T-cell (primary cell): ENCODE measurements around the gene RNU1-4. TPM values are rescaled to one million over a fixed set of nuclear protein-coding genes. Genes with fewer than 3 reads are reported as not detected.
"Not testable (repeated sequence)": the region's sequence is repeated elsewhere in the genome, so short reads cannot be mapped to it uniquely, and the experiment has no call there.

Source experiments
- ATAC-seq, 4 experiments: fragments of 200-7000 bp in 3 of 4; fragments of 150-1000 bp in 1 of 4; cut with Tn5 transposase; replicated peaks in 1 of 4; 1 replicate in 3 of 4; 2 replicates in 1 of 4; pipeline ENCODE4 v1.10.0; 2021; ENCODE audit warnings: moderate library complexity in 3 of 4, mild to moderate bottlenecking in 2 of 4, moderate number of reproducible peaks in 1 of 4
- CTCF ChIA-PET, 2 donors: fragments of 300-600 bp; sonication (Branson Sonifier 250); formaldehyde crosslinking; loops; one replicate each; lab custom pipeline; 2022; ENCODE audit warnings: antibody characterized with exemption in 2 of 2; lab: Charles Lee
- POLR2A ChIA-PET, 2 donors: fragments of 300-600 bp; sonication (Branson Sonifier 250); formaldehyde crosslinking; loops; one replicate each; lab custom pipeline; 2022; ENCODE audit warnings: antibody characterized with exemption in 2 of 2; lab: Charles Lee
- DNase-seq, 35 experiments: peaks; one replicate each; pipeline versions ENCODE4 v3.0.0 to v3.0.0-alpha.2; 2013 to 2023
- H3K27ac ChIP-seq: one replicate; pipeline ENCODE4 v1.5.1; 2013; ENCODE audit warnings: low read length
- H3K27me3 ChIP-seq, 2 experiments: replicated peaks in 1 of 2; 1 replicate in 1 of 2; 2 replicates in 1 of 2; pipeline versions ENCODE4 v1.6.1 to v1.7.0; 2013; ENCODE audit warnings: low read length in 1 of 2, mixed read lengths in 1 of 2; ENCODE audit not compliant: control insufficient read depth in 2 of 2, insufficient read depth in 2 of 2; ENCODE audit errors: extremely low read depth in 1 of 2
- H3K36me3 ChIP-seq, 2 donors: 1 replicate in 1 of 2; 2 replicates in 1 of 2; pipeline versions ENCODE4 v1.6.1 to v1.7.0; 2013; ENCODE audit warnings: low read length in 1 of 2; ENCODE audit not compliant: control insufficient read depth in 2 of 2, insufficient read depth in 1 of 2; ENCODE audit errors: extremely low read depth in 1 of 2
- H3K4me1 ChIP-seq, 2 experiments: 1 replicate in 1 of 2; 2 replicates in 1 of 2; pipeline versions ENCODE4 v1.6.1 to v1.7.0; 2013; ENCODE audit warnings: low read length in 2 of 2, mixed read lengths in 1 of 2; ENCODE audit not compliant: insufficient read depth in 2 of 2, control insufficient read depth in 1 of 2; ENCODE audit errors: extremely low read depth in 1 of 2
- H3K4me3 ChIP-seq, 2 donors: 1 replicate in 1 of 2; 2 replicates in 1 of 2; pipeline versions ENCODE4 v1.5.1 to v1.7.0; 2013; ENCODE audit warnings: mild to moderate bottlenecking in 2 of 2, low read length in 1 of 2, moderate library complexity in 1 of 2; ENCODE audit not compliant: control insufficient read depth in 1 of 2; ENCODE audit errors: extremely low read depth in 1 of 2
- H3K9me3 ChIP-seq: 2 replicates; pipeline ENCODE4 v1.7.0; 2013
- H3K27ac Mint-ChIP-seq, 2 donors: one replicate each; pipeline ENCODE4 v1.8.0; 2020 to 2021; ENCODE audit warnings: mild to moderate bottlenecking in 2 of 2, mixed read lengths in 2 of 2
- H3K27me3 Mint-ChIP-seq, 2 donors: one replicate each; pipeline ENCODE4 v1.8.0; 2021 to 2022; ENCODE audit warnings: mixed read lengths in 2 of 2
- H3K36me3 Mint-ChIP-seq: one replicate; pipeline ENCODE4 v1.8.0; 2021; ENCODE audit warnings: mixed read lengths
- H3K4me1 Mint-ChIP-seq, 3 donors: one replicate each; pipeline ENCODE4 v1.8.0; 2020 to 2022; ENCODE audit warnings: mixed read lengths in 3 of 3, mild to moderate bottlenecking in 1 of 3
- H3K4me3 Mint-ChIP-seq, 3 donors: one replicate each; pipeline ENCODE4 v1.8.0; 2020 to 2022; ENCODE audit warnings: mild to moderate bottlenecking in 3 of 3, mixed read lengths in 3 of 3, moderate library complexity in 3 of 3
- H3K9me3 Mint-ChIP-seq, 3 donors: one replicate each; pipeline ENCODE4 v1.8.0; 2020 to 2022; ENCODE audit warnings: mixed read lengths in 3 of 3
- WGBS: methylation state at CpG from one replicate; pipeline ENCODE4 v1.1.5; 2013; ENCODE audit warnings: missing lambda C conversion rate; ENCODE audit not compliant: insufficient coverage; 5-methylcytosine and 5-hydroxymethylcytosine counted together
- total RNA-seq, 35 experiments: library from RNA in 6 of 35; stranded (reverse) in 6 of 35; fragments of 120-200 nt in 1 of 35; gene quantifications; one replicate each; pipeline versions ENCODE4 v1.2.1 to v1.2.4 and lab custom pipeline; 2013 to 2026

Gene RNU1-4
- total RNA-seq, 5 donors from 2014 or later (not counting 1 experiment from before 2014, with no cell fraction given) = 2,148 to 4,743 (median 3,650) TPM

DNA sequence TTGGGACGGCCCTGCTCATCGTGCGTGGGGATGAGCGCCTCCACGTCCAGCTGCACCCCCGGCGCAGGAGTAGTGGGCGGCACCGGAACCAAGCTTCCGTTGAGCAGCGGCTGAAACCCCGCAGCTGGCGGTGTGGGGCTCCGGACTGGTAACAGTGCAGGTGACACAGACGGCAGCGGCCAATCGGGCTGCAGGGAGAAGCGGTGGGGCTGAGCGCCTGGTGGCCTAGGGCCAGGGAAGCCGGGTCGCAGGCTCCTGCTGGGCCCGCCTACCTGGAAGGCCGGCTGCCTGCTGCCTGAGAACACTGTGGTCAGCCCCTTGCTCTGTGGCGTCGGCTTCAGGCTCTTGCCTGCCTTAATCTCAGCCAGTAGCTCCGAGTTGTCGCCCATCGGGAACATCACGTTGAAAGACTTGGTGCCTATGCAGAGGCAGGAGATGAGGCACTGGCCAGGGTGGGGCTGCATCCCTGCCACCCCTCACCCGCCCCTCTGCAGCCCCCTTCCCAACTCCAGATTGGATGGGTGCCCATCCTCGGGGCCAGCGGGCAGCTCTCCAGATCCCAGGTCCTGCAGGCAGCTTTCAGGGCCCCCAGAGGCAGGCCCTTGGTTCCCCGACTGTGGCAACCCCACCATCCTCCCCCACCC lies 43.7 kb upstream of the RNU1-4 start:
- POLR2A ChIA-PET = not testable (repeated sequence)

GRCh38 chr1:16697152-16697551 lies 43.2 kb upstream of the RNU1-4 start:
- H3K9me3 ChIP-seq, H3K4me3 ChIP-seq, POLR2A ChIA-PET, H3K27ac ChIP-seq, H3K9me3 Mint-ChIP-seq, H3K27me3 Mint-ChIP-seq, H3K4me3 Mint-ChIP-seq, H3K36me3 Mint-ChIP-seq, H3K27me3 ChIP-seq, ATAC-seq, H3K36me3 ChIP-seq, DNase-seq, H3K27ac Mint-ChIP-seq, H3K4me1 ChIP-seq, H3K4me1 Mint-ChIP-seq: not testable (repeated sequence)
- no CpG with 5 or more reads among the region's 7 CpGs for WGBS
- CTCF ChIA-PET = interaction anchor here in 1 of 2 donors (0.6 kb wide), 1 partner anchor 87 kb away, joined by 4 read pairs; no protein-coding TSS in a partner anchor

More for the DNA sequence above, 43.7 kb upstream of the RNU1-4 start:
- H3K36me3 ChIP-seq, H3K27me3 ChIP-seq, H3K4me1 Mint-ChIP-seq, H3K36me3 Mint-ChIP-seq, H3K4me1 ChIP-seq, ATAC-seq, H3K9me3 Mint-ChIP-seq, H3K4me3 Mint-ChIP-seq, CTCF ChIA-PET, H3K4me3 ChIP-seq, H3K27ac Mint-ChIP-seq, H3K27me3 Mint-ChIP-seq, H3K9me3 ChIP-seq, H3K27ac ChIP-seq: not testable (repeated sequence)
- 62% methylated on average over 17 of the region's 33 CpGs for WGBS
- peak in 1 of 35 experiments; percentile 5 for DNase-seq

- CTCF ChIA-PET, H3K27ac Mint-ChIP-seq, H3K4me1 Mint-ChIP-seq, H3K4me1 ChIP-seq, H3K9me3 ChIP-seq, H3K9me3 Mint-ChIP-seq, H3K36me3 ChIP-seq, H3K36me3 Mint-ChIP-seq, H3K4me3 ChIP-seq, POLR2A ChIA-PET, H3K27ac ChIP-seq, H3K27me3 ChIP-seq, H3K4me3 Mint-ChIP-seq: not testable (repeated sequence)
- peaks cover 0 to 12% of the 10 kb centered on the region in 2 donors for H3K27me3 Mint-ChIP-seq
- 7% methylated on average over 9 of the region's 52 CpGs for WGBS
- ATAC-seq (peak in 1 of 4 experiments; percentile 7), DNase-seq (peak in 1 of 35 experiments; percentile 7)
These were observed 40.9 kb upstream of the RNU1-4 start for GRCh38 chr1:16699440-16699839.

DNA sequence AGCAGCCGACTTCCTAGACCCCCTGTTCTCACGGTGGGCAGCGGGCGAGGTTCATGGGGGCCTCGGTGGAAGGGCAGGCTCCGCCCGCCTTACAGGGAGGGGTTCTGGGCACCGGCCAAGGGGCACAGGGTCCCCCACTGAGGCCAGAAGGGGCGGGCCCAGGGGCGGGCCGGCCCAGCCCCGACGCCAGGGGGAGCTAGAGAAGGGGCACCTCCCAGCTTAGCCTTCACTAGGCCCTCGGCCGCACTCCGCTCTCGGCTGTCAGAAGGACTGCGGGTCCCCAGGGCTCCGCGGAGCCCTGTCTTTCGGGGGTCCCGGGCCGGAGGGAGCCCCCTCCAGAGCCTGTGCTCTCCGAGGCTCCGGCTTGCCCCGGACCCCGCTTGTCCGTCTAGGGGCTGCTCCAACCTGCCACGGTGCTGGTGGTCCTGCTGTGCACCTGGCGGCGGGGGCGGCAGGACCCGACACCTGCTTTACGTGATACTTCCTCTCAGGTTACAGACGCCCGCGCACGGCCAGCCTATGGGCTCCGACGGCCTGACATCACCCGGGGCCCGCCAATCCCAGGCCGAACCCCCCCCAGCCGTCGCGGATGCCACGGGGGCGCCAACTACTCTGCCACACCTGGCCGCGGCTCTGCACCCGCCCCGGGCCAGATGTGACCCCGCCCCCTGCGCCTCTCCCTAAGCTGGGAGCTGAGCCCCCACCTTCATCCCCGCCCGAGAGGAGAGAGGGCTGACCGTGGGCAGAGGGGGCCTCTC lies 40.0 kb upstream of the RNU1-4 start:
- H3K27ac Mint-ChIP-seq, H3K4me1 Mint-ChIP-seq, H3K4me3 ChIP-seq, DNase-seq, H3K27ac ChIP-seq, H3K9me3 Mint-ChIP-seq, H3K4me1 ChIP-seq, POLR2A ChIA-PET, H3K4me3 Mint-ChIP-seq, H3K9me3 ChIP-seq, H3K36me3 Mint-ChIP-seq, H3K36me3 ChIP-seq, CTCF ChIA-PET: not testable (repeated sequence)
- no CpG with 5 or more reads among the region's 57 CpGs for WGBS
- peaks cover 0 to 12% of the 10 kb centered on the region in 2 experiments for H3K27me3 ChIP-seq
- peak; percentile 48 to 86 (median 63) for ATAC-seq
- peaks cover 0 to 11% of the 10 kb centered on the region in 2 donors for H3K27me3 Mint-ChIP-seq

DNA sequence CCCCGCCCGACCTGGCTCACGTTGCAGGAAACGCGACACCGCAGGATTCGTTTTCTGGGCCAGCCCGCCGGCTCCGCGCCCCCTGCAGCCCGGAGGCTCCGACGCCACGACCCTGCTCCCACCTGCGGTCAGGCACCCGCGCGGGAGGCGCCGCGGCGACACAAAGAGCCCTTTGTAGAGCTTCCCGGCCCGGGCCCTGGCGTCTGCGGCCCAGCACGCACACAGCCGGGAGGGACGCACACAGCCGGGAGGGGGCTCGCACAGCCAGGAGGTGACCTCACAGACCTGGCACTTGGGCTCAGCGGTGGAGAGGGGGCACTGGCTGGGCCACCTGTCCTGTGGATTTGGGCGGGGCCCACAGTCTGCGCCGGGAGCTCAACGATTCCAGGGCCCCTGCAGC lies 39.1 kb upstream of the RNU1-4 start:
- H3K27ac ChIP-seq, POLR2A ChIA-PET, CTCF ChIA-PET, H3K27ac Mint-ChIP-seq, H3K36me3 ChIP-seq, H3K4me1 Mint-ChIP-seq, H3K36me3 Mint-ChIP-seq, H3K27me3 Mint-ChIP-seq, H3K9me3 Mint-ChIP-seq, H3K4me3 ChIP-seq, H3K4me3 Mint-ChIP-seq, DNase-seq, H3K9me3 ChIP-seq, H3K4me1 ChIP-seq: not testable (repeated sequence)
- no CpG with 5 or more reads among the region's 37 CpGs for WGBS
- ATAC-seq = peak; percentile 31 to 51 (median 43)
- peaks cover 0 to 13% of the 10 kb centered on the region in 2 experiments for H3K27me3 ChIP-seq

DNA sequence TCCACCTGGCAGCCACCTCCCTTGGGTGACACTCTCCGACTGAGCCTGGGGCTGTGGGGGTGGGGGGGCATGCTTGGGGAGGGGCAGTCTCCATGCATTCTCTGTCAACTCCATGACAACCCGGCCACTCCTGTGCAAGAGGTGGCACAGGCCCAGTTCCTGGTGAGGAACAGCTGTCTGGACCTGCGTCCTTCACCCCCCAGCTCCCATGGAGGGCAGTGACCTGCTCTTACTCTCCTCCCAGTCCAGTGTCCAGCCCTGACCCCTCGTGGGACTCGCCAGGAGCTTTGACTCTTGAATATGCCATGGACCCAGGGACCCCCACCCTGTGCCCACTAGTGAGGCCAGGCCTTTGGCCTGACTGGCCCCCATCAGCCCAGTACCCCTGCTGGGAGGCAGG lies 38.0 kb upstream of the RNU1-4 start:
- H3K4me1 ChIP-seq, POLR2A ChIA-PET, H3K27me3 Mint-ChIP-seq, H3K4me1 Mint-ChIP-seq, H3K27ac ChIP-seq, H3K9me3 Mint-ChIP-seq, H3K9me3 ChIP-seq, H3K36me3 ChIP-seq, ATAC-seq, H3K4me3 ChIP-seq, H3K27ac Mint-ChIP-seq, DNase-seq, H3K36me3 Mint-ChIP-seq, H3K4me3 Mint-ChIP-seq: not testable (repeated sequence)
- no CpG with 5 or more reads among the region's 5 CpGs for WGBS
- CTCF ChIA-PET = interaction anchor here in 1 of 2 donors (0.6 kb wide), 1 partner anchor 8 kb away, joined by 3 read pairs; no protein-coding TSS in a partner anchor
- H3K27me3 ChIP-seq = peaks cover 0 to 14% of the 10 kb centered on the region in 2 experiments
